HepG2 (cell line): Measurements from ENCODE around the gene ALDH16A1. TPM values are rescaled to one million over a fixed set of nuclear protein-coding genes. Genes with fewer than 3 reads are reported as not detected.
A peak's percentile ranks its signal among the peaks of the same experiment; 100 is the strongest.

Source experiments
- JUN ChIP-seq: sonication (generic); formaldehyde crosslinking; IDR thresholded peaks from 2 replicates; pipeline ENCODE4 v1.4.0; 2020; ENCODE audit warnings: mild to moderate bottlenecking, missing genetic modification reagents
- NAIF1 ChIP-seq: sonication (generic); formaldehyde crosslinking; IDR thresholded peaks from 2 replicates; pipeline ENCODE4 v1.5.0; 2020; ENCODE audit warnings: mild to moderate bottlenecking, missing genetic modification reagents, borderline replicate concordance
- SMAD3 ChIP-seq: sonication (generic); formaldehyde crosslinking; IDR thresholded peaks from 2 replicates; pipeline ENCODE4 v1.4.0; 2020; ENCODE audit warnings: missing genetic modification reagents
- TBX3 ChIP-seq: fragments of 450-650 bp; IDR thresholded peaks from 2 replicates; pipeline ENCODE4 v1.6.1; 2017; ENCODE audit warnings: antibody characterized with exemption, mild to moderate bottlenecking, inconsistent platforms, borderline replicate concordance
- ZBTB20 ChIP-seq: sonication (generic); formaldehyde crosslinking; IDR thresholded peaks from 2 replicates; pipeline ENCODE4 v1.8.1; 2023; ENCODE audit warnings: missing genetic modification reagents, low read depth, mild to moderate bottlenecking, borderline replicate concordance
- ZNF510 ChIP-seq: sonication (generic); formaldehyde crosslinking; IDR thresholded peaks from 2 replicates; pipeline ENCODE4 v1.4.0; 2020; ENCODE audit warnings: low read depth, mild to moderate bottlenecking, missing genetic modification reagents
- ZNF562 ChIP-seq: sonication (generic); formaldehyde crosslinking; IDR thresholded peaks from 2 replicates; pipeline ENCODE4 v1.8.0; 2022; ENCODE audit warnings: missing genetic modification reagents, borderline replicate concordance
- ZNF652 ChIP-seq: IDR thresholded peaks from 2 replicates; pipeline ENCODE4 v1.6.1; 2016; ENCODE audit warnings: low read depth, borderline replicate concordance
- ZNF772 ChIP-seq: sonication (generic); formaldehyde crosslinking; IDR thresholded peaks from 2 replicates; pipeline ENCODE4 v1.5.0; 2020; ENCODE audit warnings: mild to moderate bottlenecking, missing genetic modification reagents
- polyA plus RNA-seq, 8 experiments: library from polyadenylated mRNA; depleted of rRNA in 3 of 8; stranded (reverse) in 7 of 8; unstranded in 1 of 8; fragments of >200 nt; fragmentation: Illumina TruSeq in 4 of 8; extraction: Trizol in 4 of 8; gene quantifications; 2 replicates each; pipeline versions ENCODE4 v1.2.1 to v1.2.3, GENCODE V29; 2011 to 2016; ENCODE audit warnings: low read depth in 4 of 8, missing spikeins in 1 of 8, mixed read lengths in 1 of 8; ENCODE audit not compliant: insufficient read depth in 1 of 8
- total RNA-seq, 5 experiments: library from RNA; depleted of rRNA; stranded (reverse); fragments of >200 nt; fragmentation: Illumina TruSeq; extraction: Trizol; gene quantifications; 2 replicates each; pipeline ENCODE4 v1.2.3, GENCODE V29; 2016; ENCODE audit warnings: low read depth in 1 of 5
- TF ChIP-seq, protein P1 (sequence below): sonication (generic); formaldehyde crosslinking; IDR thresholded peaks from 2 replicates; pipeline ENCODE4 v1.4.0; 2020; ENCODE audit warnings: mild to moderate bottlenecking, low read depth, missing genetic modification reagents
- TF ChIP-seq, protein P2 (sequence below): sonication (generic); formaldehyde crosslinking; IDR thresholded peaks from 2 replicates; pipeline ENCODE4 v1.5.0; 2020; ENCODE audit warnings: mild to moderate bottlenecking, low read depth, missing genetic modification reagents, borderline replicate concordance
- TF ChIP-seq, protein P3 (sequence below): sonication (generic); formaldehyde crosslinking; IDR thresholded peaks from 2 replicates; pipeline ENCODE4 v1.4.0; 2020; ENCODE audit warnings: missing genetic modification reagents, borderline replicate concordance
- TF ChIP-seq, protein P4 (sequence below): IDR thresholded peaks from 2 replicates; pipeline ENCODE4 v1.6.1; 2018; ENCODE audit warnings: missing genetic modification reagents, mild to moderate bottlenecking, missing compliant biosample characterization
- TF ChIP-seq, protein P5 (sequence below): sonication (generic); formaldehyde crosslinking; IDR thresholded peaks from 2 replicates; pipeline ENCODE4 v1.5.0; 2020; ENCODE audit warnings: mild to moderate bottlenecking, missing genetic modification reagents
- TF ChIP-seq, protein P6 (sequence below): sonication (generic); formaldehyde crosslinking; IDR thresholded peaks from 2 replicates; pipeline ENCODE4 v1.4.0; 2020; ENCODE audit warnings: missing genetic modification reagents
- TF ChIP-seq, protein P7 (sequence below): sonication (generic); formaldehyde crosslinking; IDR thresholded peaks from 2 replicates; pipeline ENCODE4 v1.5.1; 2020; ENCODE audit warnings: missing genetic modification reagents, mild to moderate bottlenecking, borderline replicate concordance
- TF ChIP-seq, protein P8 (sequence below): sonication (generic); formaldehyde crosslinking; IDR thresholded peaks from 2 replicates; pipeline ENCODE4 v1.4.0; 2020; ENCODE audit warnings: mild to moderate bottlenecking, missing genetic modification reagents

Gene ALDH16A1
- total and polyA plus RNA-seq, 2 of the 13 experiments (the other 11 are each of a cell fraction or from before 2014, with no cell fraction given) = 8.4 to 34.9 TPM

DNA sequence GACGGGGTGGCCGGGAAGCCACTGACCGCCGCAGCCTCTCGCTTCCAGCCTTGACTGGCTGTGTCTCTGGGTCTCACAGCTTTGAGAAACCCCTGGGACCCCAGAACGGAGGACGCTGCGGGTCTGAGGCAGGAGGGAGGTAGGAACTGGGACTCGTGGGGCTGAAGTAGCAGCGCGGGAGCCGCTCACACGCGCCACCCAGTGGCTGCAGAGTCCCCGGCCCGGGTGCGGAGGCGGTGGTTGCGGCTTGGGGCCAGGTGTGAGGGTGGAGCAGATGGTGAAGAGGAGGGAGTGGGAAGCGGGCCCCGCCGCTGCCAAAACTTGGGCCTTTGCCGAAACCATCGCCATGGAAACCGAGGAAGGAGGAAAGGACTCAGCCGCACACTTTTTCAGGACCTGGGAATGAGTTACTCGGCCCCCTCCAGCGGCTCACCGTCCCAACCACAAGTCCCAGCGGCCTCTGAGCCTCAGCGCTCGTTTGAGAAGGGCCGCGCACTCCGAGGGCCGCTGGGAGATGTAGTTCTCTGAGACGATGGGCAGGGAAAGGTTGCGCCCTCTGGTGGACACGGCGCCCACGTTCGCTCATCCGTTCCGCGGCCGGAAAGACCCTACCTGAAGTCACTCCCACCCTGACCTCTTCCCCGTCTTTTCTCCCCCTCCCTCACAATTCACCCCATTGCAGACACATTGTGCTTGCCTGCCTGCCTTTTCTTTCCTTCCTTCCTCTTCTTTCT lies 9.5 kb upstream of the ALDH16A1 start (continued):
- TF ChIP-seq, protein P1, sequence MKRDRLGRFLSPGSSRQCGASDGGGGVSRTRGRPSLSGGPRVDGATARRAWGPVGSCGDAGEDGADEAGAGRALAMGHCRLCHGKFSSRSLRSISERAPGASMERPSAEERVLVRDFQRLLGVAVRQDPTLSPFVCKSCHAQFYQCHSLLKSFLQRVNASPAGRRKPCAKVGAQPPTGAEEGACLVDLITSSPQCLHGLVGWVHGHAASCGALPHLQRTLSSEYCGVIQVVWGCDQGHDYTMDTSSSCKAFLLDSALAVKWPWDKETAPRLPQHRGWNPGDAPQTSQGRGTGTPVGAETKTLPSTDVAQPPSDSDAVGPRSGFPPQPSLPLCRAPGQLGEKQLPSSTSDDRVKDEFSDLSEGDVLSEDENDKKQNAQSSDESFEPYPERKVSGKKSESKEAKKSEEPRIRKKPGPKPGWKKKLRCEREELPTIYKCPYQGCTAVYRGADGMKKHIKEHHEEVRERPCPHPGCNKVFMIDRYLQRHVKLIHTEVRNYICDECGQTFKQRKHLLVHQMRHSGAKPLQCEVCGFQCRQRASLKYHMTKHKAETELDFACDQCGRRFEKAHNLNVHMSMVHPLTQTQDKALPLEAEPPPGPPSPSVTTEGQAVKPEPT (CRISPR knock-in tag) = peak; percentile 66; the same call in 1 of the 2 replicates
- TF ChIP-seq SMAD3 (CRISPR knock-in tag) = no peak
- TF ChIP-seq, protein P2, sequence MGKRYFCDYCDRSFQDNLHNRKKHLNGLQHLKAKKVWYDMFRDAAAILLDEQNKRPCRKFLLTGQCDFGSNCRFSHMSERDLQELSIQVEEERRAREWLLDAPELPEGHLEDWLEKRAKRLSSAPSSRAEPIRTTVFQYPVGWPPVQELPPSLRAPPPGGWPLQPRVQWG (CRISPR knock-in tag) = no peak
- no peak for TF ChIP-seq ZNF510
- TF ChIP-seq, protein P3, sequence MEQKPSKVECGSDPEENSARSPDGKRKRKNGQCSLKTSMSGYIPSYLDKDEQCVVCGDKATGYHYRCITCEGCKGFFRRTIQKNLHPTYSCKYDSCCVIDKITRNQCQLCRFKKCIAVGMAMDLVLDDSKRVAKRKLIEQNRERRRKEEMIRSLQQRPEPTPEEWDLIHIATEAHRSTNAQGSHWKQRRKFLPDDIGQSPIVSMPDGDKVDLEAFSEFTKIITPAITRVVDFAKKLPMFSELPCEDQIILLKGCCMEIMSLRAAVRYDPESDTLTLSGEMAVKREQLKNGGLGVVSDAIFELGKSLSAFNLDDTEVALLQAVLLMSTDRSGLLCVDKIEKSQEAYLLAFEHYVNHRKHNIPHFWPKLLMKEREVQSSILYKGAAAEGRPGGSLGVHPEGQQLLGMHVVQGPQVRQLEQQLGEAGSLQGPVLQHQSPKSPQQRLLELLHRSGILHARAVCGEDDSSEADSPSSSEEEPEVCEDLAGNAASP (CRISPR knock-in tag) = no peak
- TF ChIP-seq, protein P4, sequence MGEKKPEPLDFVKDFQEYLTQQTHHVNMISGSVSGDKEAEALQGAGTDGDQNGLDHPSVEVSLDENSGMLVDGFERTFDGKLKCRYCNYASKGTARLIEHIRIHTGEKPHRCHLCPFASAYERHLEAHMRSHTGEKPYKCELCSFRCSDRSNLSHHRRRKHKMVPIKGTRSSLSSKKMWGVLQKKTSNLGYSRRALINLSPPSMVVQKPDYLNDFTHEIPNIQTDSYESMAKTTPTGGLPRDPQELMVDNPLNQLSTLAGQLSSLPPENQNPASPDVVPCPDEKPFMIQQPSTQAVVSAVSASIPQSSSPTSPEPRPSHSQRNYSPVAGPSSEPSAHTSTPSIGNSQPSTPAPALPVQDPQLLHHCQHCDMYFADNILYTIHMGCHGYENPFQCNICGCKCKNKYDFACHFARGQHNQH = no peak
- TF ChIP-seq, protein P5, sequence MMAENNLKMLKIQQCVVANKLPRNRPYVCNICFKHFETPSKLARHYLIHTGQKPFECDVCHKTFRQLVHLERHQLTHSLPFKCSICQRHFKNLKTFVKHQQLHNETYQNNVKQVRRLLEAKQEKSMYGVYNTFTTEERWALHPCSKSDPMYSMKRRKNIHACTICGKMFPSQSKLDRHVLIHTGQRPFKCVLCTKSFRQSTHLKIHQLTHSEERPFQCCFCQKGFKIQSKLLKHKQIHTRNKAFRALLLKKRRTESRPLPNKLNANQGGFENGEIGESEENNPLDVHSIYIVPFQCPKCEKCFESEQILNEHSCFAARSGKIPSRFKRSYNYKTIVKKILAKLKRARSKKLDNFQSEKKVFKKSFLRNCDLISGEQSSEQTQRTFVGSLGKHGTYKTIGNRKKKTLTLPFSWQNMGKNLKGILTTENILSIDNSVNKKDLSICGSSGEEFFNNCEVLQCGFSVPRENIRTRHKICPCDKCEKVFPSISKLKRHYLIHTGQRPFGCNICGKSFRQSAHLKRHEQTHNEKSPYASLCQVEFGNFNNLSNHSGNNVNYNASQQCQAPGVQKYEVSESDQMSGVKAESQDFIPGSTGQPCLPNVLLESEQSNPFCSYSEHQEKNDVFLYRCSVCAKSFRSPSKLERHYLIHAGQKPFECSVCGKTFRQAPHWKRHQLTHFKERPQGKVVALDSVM (CRISPR knock-in tag) = peak; percentile 44; the same call in 1 of the 2 replicates
- TF ChIP-seq, protein P6, sequence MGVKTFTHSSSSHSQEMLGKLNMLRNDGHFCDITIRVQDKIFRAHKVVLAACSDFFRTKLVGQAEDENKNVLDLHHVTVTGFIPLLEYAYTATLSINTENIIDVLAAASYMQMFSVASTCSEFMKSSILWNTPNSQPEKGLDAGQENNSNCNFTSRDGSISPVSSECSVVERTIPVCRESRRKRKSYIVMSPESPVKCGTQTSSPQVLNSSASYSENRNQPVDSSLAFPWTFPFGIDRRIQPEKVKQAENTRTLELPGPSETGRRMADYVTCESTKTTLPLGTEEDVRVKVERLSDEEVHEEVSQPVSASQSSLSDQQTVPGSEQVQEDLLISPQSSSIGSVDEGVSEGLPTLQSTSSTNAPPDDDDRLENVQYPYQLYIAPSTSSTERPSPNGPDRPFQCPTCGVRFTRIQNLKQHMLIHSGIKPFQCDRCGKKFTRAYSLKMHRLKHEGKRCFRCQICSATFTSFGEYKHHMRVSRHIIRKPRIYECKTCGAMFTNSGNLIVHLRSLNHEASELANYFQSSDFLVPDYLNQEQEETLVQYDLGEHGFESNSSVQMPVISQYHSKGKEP (CRISPR knock-in tag) = no peak
- TF ChIP-seq, protein P7, sequence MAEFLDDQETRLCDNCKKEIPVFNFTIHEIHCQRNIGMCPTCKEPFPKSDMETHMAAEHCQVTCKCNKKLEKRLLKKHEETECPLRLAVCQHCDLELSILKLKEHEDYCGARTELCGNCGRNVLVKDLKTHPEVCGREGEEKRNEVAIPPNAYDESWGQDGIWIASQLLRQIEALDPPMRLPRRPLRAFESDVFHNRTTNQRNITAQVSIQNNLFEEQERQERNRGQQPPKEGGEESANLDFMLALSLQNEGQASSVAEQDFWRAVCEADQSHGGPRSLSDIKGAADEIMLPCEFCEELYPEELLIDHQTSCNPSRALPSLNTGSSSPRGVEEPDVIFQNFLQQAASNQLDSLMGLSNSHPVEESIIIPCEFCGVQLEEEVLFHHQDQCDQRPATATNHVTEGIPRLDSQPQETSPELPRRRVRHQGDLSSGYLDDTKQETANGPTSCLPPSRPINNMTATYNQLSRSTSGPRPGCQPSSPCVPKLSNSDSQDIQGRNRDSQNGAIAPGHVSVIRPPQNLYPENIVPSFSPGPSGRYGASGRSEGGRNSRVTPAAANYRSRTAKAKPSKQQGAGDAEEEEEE (CRISPR knock-in tag) = no peak
- TF ChIP-seq ZNF562 (CRISPR knock-in tag) = no peak
- TF ChIP-seq JUN (CRISPR knock-in tag) = no peak
- no peak for TF ChIP-seq ZNF652
- no peak for TF ChIP-seq ZBTB20 (CRISPR knock-in tag)
- TF ChIP-seq, protein P8, sequence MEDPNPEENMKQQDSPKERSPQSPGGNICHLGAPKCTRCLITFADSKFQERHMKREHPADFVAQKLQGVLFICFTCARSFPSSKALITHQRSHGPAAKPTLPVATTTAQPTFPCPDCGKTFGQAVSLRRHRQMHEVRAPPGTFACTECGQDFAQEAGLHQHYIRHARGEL (CRISPR knock-in tag) = peak; percentile 93
- TF ChIP-seq ZNF772 (CRISPR knock-in tag) = 0 out of 2 replicates have a peak, but pooled peaks have one; percentile 38
- TF ChIP-seq NAIF1 (CRISPR knock-in tag) = no peak
- TF ChIP-seq TBX3 = peak; percentile 34; the same call in 1 of the 2 replicates
